Measurements from ENCODE around the gene SMARCC1. TPM values are rescaled to one million over a fixed set of nuclear protein-coding genes. Genes with fewer than 3 reads are reported as not detected.

Gene SMARCC1
- total RNA-seq, 1 donor = 44.9 TPM

DNA sequence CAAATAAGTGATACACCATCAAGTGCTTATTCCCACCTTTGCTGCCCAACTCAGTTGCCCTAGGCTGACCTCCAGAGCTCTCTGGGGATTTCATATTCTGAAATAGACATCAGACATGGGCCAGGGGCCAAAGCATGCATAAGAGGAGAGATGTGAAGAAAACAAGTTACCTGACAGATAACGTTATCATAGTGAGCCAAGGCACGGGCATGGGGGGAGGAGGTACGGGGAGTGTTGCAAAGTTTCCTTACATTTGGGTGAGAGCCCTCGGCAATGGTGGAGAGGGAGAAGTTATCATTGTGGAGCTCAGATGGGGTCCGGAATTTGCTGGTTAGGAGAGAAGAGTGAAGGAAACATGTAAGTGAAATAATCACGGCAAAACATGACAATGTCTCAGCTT, 212.8 kb downstream of the SMARCC1 start:
- no peak overlapping the region for H3K4me3 ChIP-seq (ENCODE audit: low read depth, low read length)
- no peak for DNase-seq (ENCODE audit: low read depth)
- TF ChIP-seq, protein P1, sequence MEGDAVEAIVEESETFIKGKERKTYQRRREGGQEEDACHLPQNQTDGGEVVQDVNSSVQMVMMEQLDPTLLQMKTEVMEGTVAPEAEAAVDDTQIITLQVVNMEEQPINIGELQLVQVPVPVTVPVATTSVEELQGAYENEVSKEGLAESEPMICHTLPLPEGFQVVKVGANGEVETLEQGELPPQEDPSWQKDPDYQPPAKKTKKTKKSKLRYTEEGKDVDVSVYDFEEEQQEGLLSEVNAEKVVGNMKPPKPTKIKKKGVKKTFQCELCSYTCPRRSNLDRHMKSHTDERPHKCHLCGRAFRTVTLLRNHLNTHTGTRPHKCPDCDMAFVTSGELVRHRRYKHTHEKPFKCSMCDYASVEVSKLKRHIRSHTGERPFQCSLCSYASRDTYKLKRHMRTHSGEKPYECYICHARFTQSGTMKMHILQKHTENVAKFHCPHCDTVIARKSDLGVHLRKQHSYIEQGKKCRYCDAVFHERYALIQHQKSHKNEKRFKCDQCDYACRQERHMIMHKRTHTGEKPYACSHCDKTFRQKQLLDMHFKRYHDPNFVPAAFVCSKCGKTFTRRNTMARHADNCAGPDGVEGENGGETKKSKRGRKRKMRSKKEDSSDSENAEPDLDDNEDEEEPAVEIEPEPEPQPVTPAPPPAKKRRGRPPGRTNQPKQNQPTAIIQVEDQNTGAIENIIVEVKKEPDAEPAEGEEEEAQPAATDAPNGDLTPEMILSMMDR (IDR thresholded peaks at IDR 0.05; ENCODE audit: insufficient read depth, low read depth, low read length) = no peak

DNA sequence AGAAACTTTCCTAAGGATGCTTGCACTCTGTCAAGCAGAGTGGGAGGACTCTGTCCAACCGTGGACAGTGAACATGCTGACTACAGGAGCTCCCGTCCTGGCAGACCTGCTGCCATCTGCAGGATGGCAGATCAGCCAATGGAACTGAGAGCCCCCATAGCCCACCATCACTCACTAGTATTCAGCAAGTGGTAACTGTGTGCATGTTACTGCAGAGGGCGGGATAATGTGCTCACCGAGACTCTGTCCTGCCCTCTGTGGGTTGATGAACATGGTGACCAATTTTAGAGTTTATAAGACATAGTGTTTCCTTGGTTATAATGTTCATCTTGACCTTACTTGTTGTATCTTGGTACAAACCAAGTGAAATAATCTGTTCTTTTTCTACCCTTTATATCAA, 214.5 kb downstream of the SMARCC1 start:
- TF ChIP-seq, protein P1 (IDR thresholded peaks at IDR 0.05; ENCODE audit: insufficient read depth, low read depth, low read length) = no peak
- DNase-seq (ENCODE audit: low read depth) = no peak
- no peak overlapping the region for H3K4me3 ChIP-seq (ENCODE audit: low read depth, low read length)

DNA sequence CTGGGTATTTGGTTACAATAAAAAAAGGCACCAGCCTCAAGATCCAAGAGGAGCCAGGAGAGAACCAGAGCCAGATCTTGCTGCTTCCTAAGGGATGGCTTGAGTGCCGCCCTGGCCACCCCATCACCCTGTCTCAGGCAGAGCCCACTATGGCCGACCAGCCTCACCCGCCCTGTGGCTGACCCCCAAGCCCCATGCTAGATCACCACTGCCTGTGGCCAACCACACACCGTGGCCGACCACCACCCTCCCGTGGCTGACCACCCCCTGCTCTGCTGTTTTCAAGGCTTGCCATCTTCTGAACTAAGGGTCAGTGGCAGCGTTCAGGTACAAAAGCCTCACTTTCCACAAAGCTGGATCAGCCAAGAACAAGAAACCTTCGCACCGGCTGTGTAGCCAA, 215.0 kb downstream of the SMARCC1 start:
- DNase-seq (ENCODE audit: low read depth) = no peak
- no peak overlapping the region for H3K4me3 ChIP-seq (ENCODE audit: low read depth, low read length)
- TF ChIP-seq, protein P1 (IDR thresholded peaks at IDR 0.05; ENCODE audit: insufficient read depth, low read depth, low read length) = no peak

DNA sequence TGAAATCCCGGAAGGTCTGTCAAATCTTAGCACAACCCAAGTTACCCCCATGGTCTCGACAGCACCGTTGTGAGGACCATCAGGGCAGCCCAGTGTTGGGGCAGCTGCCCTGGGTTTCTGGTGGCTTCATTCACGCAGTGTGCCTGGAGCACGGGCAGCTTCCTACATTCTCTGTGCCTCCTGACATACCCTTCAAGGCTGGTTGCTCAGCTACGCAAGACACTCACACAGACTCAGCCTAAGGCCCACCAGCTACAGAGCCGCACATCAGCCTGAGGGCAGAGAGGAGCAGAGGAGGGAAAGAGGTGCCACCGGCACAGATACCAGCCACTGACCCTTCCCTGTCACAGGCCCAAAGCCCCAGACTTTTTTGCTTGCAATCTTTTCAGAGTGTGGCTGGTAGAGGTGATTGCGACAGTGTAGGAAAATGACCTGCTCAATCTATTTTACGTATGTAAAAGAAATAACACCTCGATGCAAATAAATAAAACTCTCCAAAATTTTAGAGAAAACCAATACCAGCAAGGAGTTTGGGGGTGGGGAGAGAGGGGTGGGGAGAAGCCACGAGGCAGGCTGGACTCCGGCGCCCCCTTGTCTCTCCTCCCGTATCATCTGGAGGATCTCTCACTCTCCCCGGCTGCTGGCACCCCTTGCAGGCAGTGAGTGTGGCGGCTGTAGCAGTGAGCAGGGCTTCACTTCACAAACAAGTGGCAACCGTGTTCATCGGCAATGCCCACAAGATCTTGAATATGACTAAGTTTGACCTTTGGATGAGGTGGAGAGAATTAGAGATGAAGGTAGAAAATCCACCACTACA, 215.8 kb downstream of the SMARCC1 start:
- TF ChIP-seq, protein P1 (IDR thresholded peaks at IDR 0.05; ENCODE audit: insufficient read depth, low read depth, low read length) = no peak
- no peak overlapping the region for H3K4me3 ChIP-seq (ENCODE audit: low read depth, low read length)
- DNase-seq (ENCODE audit: low read depth) = no peak

DNA sequence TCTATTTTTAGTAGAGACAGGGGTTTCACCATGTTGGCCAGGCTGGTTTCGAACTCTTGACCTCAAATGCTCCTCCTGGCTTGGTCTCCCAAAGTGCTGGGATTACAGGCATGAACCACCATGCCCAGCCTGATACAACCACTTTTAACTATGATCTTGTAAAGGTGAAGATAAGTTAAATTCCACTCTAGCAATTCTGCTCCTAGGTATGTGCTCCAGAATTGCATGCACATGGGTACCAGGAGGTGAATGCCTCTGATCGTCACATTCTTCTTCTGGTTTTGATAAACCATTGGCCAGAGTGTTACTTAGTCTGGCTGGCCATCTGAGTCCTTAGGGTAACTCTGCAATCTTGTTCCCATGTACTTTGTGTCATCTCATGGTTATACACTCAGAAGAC, 225.3 kb downstream of the SMARCC1 start:
- no peak for DNase-seq (ENCODE audit: low read depth)
- no peak overlapping the region for H3K4me3 ChIP-seq (ENCODE audit: low read depth, low read length)
- TF ChIP-seq, protein P1 (IDR thresholded peaks at IDR 0.05; ENCODE audit: insufficient read depth, low read depth, low read length) = no peak

DNA sequence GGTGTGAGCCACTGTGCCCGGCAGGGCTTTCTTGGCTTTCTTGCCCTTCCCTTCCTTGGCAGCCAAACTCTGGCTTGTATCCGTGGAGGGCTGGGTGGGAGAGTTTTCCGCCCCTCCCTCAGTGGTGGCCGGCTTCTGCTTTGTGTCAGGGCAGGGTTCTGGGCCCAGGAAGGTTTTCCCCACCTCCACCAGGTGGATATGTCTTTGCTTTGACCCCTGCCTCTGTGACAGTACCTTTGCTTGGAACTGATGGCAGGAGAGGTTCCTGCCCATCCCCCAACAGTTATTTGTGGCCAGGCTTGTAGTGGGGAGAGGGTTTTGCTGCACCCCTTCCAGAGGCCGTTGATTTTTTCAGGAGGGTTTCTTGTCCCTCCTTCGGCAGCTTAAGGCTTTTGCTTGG, 227.4 kb downstream of the SMARCC1 start:
- no peak for DNase-seq (ENCODE audit: low read depth)
- TF ChIP-seq, protein P1 (IDR thresholded peaks at IDR 0.05; ENCODE audit: insufficient read depth, low read depth, low read length) = no peak
- no peak overlapping the region for H3K4me3 ChIP-seq (ENCODE audit: low read depth, low read length)

DNA sequence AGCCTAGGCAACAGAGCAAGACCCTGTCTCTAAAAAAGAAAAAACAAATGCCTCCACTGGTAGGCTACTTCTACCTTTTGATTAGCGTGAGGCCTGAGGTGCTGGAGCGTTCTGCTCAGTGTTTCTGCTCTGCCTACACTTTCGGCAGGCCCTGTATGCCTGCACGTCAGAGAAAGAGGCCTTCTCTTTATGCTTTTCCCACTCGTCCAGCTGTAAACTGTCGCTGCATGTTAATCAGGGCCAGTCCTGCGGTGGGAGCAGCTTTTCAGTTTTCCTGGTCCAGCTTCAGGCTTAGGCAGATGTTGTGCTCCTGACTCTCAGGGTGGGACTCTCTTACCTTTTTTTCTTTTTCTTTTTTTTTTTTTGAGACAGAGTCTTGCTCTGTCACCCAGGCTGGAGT, 228.3 kb downstream of the SMARCC1 start:
- no peak overlapping the region for H3K4me3 ChIP-seq (ENCODE audit: low read depth, low read length)
- DNase-seq (ENCODE audit: low read depth) = no peak
- TF ChIP-seq, protein P1 (IDR thresholded peaks at IDR 0.05; ENCODE audit: insufficient read depth, low read depth, low read length) = no peak
